ENCODE measurements around the gene MAP3K3.

DNA sequence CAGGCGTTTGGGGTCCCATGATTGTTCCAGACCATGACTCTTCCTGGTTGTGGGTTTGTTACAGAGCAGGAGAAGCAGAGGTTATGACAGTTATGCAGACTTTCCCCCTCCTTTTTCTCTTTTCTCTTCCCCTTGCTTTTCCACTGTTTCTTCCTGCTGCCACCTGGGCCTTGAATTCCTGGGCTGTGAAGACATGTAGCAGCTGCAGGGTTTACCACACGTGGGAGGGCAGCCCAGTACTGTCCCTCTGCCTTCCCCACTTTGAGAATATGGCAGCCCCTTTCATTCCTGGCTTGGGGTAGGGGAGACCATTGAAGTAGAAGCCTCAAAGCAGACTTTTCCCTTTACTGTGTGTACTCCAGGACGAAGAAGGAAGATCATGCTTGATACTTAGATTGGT is 29.4 kb upstream of the MAP3K3 start:
- TF ChIP-seq, protein P1, sequence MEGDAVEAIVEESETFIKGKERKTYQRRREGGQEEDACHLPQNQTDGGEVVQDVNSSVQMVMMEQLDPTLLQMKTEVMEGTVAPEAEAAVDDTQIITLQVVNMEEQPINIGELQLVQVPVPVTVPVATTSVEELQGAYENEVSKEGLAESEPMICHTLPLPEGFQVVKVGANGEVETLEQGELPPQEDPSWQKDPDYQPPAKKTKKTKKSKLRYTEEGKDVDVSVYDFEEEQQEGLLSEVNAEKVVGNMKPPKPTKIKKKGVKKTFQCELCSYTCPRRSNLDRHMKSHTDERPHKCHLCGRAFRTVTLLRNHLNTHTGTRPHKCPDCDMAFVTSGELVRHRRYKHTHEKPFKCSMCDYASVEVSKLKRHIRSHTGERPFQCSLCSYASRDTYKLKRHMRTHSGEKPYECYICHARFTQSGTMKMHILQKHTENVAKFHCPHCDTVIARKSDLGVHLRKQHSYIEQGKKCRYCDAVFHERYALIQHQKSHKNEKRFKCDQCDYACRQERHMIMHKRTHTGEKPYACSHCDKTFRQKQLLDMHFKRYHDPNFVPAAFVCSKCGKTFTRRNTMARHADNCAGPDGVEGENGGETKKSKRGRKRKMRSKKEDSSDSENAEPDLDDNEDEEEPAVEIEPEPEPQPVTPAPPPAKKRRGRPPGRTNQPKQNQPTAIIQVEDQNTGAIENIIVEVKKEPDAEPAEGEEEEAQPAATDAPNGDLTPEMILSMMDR (conservative IDR thresholded peaks at IDR 0.05; ENCODE audit: low read depth in 2 of 2): no peak
- no peak for TF ChIP-seq POLR2AphosphoS5 (IDR thresholded peaks at IDR 0.05; ENCODE audit: low read depth)
- no peak for TF ChIP-seq EZH2 (IDR thresholded peaks at IDR 0.05; ENCODE audit: low read depth, unreplicated experiment)
